ENCODE results near the gene STPG4.

Gene STPG4

DNA sequence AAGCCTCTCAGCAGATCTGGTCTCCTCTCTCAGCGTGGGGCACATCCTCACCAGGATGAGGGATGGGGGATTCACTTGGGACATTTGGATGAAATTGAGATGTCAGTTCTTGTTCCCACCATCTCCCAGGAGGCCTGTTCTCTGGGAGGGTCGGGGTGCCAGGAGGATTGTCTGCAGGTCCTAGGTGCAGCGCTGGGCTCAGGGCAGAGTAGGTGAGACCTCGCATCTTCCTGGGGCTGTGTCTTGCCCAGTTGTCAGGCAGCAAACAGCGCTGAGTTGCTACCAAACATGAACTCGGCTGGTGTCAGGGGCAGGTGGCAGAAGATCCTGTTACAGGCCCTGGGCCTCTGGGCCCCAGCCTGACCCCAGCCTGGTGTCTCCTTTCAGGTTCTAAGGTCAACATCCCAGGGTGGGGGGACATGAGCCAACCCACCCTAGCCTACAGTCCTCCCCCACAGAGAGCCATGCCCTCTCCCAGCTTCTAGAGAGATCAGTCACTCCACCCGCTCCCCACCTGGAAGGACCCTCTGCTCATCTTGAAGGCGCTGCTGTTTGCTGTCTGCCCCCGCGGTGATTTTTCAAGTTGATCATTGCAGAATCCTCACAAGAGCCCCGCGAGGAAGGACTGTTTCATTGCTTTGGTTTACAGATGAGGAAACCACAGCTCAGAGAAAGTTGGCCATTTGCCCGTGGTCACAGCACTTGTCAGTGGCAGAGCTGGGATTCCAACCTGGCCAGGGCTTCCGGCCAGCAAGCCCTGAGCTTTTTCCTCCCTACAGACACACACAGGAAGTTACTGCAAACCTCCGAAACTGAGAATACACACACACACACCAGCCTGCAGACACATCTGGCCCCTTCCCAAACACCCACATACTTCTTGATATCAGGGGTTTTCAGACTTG lies 83.9 kb downstream of the STPG4 start:
- DNase-seq (ENCODE audit: low read depth in 2 of 2) = peak; percentile 21 to 30

- DNase-seq (ENCODE audit: low read depth in 2 of 2) = no peak
Observed at GRCh38 chr2:47070155-47070919, 84.8 kb downstream of the STPG4 start.

- no peak for DNase-seq (ENCODE audit: low read depth in 2 of 2)
Observed at GRCh38 chr2:47069628-47070154, 85.4 kb downstream of the STPG4 start.

DNA sequence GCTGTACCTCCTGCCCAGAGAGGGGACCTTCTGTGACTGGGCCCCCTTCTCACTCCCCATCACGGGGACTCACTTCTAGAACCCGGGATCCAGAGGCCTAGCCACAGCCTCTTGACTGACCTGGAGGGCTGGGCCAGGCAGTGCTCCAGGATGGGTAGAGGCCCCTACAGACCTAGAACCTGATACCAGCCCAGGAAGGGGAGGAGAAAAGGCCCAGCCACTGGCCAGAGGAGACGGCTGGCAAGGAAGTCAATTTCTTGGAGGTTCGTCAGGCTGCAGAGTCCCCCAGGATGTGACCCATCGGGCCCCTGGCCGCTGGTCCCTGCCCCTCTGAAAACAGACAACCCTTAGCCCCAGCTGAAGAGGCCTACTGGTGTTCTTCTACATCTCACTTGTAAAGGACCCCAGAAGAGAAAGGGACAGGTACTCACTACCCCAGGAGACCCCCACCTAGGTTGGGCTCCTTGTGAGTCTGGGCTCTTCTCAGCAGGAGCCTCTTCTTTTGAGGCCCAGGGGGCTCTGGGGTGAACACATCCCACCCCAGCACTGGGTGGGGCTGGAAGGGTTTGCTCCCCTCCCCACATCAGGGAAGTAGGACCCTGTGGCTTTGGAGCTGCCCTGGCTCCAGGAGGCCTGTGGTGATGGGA lies 86.0 kb downstream of the STPG4 start:
- DNase-seq (ENCODE audit: low read depth in 2 of 2) = no peak

DNA sequence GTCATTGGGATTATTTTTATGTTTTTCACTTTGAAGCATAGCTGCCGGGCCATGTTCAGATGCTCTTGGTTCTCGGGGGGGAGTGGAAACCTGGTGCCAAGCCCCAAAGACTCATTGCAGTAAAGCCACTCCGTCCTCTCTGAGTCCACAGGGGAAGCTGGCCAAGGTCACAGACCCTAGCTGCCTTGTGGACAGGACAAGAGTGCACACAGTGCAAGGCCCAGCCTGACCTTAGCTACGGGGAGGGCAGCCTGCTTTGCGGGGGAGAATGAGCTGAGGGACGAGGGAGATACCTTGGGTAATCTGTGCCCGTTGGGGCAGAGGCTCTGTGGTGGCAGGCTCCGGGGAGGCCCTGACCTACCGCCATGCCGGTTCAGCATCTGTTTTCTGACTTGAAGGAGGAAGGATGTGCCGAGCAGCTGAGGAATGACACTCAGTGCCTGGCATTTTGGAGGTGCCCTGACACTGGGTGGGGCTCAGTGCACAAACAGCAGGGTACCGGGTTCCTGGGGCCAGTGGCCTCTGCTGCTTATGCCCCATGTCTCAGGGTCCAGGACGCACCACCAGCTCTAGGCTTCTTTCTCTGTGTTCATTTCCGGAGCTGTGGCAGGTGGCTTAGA lies 87.2 kb downstream of the STPG4 start:
- no peak for DNase-seq (ENCODE audit: low read depth in 2 of 2)

DNA sequence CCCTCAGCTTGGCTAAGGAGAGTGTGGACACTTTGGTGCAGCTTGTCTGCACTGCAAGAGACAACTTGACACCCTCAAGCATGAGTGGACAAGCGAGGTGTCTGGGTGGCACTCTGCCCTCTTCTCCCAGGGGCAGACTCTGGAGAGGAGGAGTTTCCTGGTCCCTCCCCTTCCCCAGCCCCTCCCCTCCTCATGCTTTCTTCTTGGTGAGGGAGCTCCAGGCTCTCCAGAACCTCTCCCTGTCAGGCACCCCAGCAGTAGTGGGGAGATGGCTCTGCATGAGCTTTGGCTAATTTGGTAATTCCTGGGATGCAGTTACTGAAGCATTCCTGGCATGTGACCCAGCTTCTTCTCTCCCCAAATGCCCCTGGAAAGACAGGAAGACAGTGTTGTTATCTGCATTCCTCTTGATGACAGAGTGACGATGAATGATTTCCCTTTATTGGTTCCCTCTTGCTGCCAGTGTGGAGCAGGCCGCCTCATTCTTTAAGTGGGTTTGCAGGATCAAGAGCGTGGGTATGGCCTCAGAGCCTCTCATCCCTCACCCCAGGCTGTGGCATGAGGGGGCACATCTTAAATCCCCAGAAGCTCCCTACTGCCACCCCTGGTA lies 89.2 kb downstream of the STPG4 start:
- DNase-seq (ENCODE audit: low read depth in 2 of 2) = no peak

DNA sequence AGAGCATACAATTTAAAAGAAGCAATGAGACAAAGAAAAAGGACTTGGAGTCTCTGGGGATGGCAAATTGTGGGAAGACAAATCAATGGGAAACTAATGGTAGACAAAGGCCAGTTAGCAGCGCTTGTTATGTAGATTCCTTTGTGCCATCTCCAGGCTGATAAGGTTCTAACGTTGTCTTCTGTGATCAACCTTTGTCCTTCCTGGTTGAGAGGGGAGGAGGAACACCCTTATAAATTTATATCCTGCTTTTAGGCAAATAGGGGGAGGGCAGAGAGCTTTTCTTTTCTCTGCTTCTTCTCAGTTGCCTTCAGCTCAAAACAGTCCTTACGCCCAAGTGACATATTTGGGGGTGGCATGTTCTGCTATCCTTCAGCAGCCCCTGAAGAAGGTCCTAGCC lies 89.8 kb downstream of the STPG4 start:
- no peak for DNase-seq (ENCODE audit: low read depth in 2 of 2)

DNA sequence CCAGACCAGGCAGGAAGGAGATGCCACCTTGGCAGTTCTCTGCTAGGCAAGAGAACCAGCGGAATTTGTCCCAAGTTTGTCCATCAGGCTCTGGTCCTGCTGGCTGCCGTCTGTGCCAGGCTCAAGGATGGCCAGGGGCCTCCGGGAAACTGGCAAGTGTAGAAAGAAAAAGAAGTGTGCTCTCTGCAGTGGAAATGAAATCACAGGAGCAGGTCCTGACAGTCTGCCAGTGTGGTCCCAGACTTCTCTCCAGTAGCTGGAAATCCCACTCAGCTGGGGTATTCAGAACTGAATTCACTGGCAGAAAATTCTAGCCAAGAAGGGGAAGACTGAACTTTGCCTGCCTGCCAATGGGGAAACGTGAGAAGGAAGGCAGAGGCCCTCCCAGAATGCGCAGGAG lies 91.0 kb downstream of the STPG4 start:
- DNase-seq (ENCODE audit: low read depth in 2 of 2) = no peak

DNA sequence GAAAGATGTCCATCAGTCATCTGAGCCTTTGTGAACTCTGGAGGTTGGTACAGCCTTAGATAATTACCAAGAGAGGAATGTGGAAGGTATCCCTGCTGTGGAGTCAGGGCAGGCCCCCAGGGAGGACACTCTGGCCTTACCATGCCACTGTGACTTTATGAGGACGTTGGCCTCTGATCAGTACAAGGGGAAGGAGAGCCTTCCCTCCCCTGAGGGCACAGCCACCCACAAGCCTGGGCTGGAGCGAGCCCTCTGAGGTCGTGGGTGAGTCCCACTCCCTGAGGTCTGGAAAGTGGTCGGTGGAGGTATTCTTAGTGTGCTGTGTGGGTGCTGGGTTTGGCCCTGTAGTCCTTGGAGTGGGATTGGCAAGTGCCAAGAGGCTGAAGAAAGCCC lies 91.6 kb downstream of the STPG4 start:
- DNase-seq (ENCODE audit: low read depth in 2 of 2) = no peak

DNA sequence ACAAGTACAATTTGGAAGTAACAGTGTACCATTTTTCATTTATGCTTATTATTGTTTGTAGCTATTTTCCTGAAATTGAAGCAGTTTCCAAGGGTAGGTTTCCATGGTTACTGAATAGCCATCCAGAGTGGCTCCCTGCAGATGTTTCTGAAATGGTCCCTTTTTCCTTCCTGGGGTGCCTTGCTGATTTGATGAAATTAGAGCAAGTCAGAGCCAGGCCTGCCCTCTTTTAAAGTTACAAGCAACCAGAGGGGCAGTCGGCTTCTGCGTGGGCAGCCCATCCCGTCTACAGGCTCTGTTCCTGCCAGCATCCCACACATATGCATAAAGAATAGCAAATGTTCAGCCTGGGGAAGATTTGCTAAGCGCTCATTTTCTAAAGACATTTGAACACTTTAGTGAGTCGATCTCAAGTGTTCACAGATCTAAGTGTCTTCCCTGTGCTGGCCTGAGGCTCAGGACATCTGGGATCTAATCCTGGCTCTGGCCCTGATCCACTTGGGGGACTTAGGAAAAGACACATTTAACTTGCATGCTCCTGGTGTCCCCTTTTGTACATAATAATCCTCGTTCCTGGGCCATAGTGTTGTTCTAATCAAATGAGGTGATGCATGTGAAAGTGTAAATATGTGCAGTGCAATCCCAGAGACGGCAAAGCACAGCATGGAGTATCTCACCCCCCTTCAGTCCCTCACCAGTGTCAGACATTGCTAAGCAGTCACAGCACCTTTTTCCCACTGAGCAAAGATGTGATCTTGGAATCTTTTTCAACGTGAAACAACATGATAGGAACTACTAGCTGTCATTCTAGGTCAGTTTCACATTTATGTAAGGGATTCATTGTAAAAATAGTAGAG lies 92.2 kb downstream of the STPG4 start:
- DNase-seq (ENCODE audit: low read depth in 2 of 2) = no peak

DNA sequence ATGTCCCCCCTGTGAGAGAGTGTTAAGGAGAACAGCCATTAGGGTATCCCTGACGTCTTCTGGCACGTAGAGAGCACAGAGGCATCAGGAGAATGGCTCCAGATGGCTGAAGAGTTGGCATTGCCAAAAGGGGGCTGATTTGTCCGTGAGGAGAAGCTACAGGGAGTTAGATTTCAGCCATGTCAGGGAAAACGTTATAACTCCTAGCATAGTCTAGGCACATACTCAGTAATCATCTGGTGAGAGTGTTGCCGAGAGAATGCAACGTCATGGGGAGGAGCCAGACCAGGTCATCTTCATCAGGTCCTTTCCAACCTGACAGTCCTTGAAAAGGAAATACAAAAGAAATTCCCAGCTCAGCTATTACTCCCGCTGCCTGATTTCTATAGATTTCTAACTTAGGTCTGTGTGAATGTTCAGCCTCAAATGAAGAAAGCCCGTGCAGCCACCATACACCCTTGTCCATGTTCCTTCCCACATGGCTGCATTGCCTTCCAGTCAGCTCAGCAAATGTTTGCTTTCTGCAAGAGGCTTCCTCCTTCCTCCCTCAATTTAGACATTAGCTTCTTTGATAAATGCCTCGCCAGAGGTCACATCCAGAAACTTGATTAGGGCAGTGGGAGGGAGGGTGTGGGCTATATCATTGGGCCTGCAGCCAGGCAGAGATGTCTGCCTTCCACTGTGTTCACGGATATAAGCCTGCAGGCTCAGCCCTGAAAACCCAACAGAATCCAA lies 93.0 kb downstream of the STPG4 start:
- DNase-seq (ENCODE audit: low read depth in 2 of 2) = no peak

DNA sequence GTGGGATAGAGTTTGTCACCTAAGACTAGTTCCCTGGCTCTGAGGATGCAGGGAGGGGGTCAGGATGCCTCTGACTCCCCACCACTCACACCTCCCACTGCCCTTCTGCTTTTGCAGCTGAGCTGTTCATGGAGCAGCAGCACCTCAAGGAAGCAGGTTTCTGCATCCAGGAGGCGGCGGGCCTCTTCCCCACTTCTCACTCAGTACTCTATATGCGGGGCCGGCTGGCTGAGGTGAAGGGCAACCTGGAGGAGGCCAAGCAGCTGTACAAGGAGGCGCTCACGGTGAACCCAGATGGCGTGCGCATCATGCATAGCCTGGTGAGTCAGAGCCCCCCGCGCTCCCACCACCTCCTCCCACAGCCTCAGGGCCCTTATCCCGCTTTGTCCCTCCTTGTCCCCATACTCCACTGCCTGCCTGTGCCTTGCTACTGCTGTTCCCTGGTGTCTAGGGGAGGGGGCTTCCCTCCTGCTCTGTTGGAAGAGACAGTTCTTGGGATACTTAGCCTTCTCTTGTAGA lies 94.4 kb downstream of the STPG4 start:
- DNase-seq (ENCODE audit: low read depth in 2 of 2) = no peak

DNA sequence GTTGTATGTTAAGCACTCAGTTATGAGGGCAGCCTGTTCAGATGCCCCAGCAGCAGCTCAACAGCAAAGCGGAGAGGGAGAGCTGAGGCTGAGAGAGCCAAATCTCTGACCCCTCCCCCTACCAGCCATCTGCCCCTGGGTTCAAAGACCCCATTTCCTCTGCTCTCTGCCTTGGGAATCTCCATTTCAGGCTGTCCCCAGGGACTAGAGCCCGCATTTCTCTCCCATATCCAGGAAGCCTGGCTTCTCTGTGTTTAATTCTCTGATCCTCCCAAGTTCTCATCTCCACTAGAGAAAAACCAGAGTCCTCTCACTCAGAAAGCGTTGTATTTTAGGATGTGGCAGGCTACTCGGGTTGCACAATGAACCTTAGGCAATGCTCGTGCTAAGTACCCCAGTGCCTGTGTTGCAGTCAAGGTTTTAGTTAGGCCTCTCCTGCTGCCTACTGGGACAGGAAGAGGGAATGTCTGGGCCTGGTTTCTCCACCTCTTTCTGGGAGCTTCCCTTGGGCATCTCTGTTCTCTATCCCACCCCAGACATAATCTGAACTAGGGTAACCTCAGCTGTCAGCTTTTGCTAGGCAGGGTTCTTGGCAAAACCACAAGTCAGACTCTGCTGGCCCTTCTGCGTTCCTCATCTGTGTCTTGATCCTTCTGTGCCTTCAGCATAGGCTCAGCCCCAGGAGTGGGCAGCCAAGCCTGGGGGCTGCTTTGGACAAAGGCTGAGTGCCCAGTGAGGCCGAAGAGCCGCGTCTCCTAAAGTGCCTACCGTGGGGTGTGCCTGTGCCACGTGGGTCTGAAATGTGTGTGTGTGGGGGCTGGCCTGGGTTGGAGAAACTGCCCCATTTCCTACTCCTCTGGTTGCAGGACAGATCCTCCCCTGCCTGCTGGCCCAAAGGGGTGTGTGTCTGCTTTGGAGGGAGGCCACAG lies 96.8 kb downstream of the STPG4 start:
- no peak for DNase-seq (ENCODE audit: low read depth in 2 of 2)

GRCh38 chr2:47057687-47058002 lies 97.5 kb downstream of the STPG4 start:
- no peak for DNase-seq (ENCODE audit: low read depth in 2 of 2)

DNA sequence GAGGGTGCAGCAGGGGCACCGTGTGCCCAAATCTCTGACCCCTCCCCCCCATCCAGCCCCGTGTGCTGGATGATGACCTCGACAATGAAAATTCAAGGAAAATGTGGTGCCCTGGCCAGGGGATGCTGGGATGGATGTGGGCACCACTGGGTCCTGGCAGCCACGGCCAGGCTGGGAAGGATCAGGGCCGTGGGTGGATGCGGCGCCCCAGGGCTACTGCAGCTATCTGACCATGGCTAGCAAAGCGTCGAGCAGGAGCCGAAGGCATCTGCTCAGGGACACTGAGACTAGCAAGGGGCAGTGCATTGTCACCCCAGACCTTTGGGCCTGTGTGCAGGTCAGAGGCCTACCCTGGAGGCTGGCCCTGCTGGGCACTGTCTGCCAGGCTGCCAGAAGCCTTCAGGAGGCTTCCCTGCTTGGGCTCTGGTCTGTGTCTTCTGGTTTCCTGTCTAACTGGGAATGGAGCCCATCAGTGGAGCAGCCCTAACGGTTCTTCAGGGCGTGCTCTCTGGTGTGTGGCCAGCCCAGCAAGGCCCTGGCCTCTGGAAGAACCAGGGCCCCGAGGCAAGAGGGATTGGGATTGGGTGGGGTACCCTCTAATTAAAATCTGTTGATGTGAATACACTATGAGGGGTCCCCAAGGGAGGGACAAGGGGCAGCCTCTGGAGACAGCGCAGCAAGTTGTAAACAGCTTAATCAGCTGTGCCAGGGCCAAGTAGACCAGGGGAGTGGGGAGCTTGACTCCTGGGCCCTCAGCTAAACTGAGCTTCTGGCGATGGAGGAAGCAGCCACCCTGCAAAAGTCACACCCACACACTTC lies 98.0 kb downstream of the STPG4 start:
- DNase-seq (ENCODE audit: low read depth in 2 of 2) = no peak

- DNase-seq (ENCODE audit: low read depth in 2 of 2) = no peak
Observed at GRCh38 chr2:47056374-47056773, 98.7 kb downstream of the STPG4 start.

GRCh38 chr2:47054868-47055267 lies 100.2 kb downstream of the STPG4 start:
- DNase-seq (ENCODE audit: low read depth in 2 of 2) = no peak

Measured in stimulated activated CD4-positive, alpha-beta T cell treated with anti-CD3 and anti-CD28 coated beads, Interleukin-4, amount 100 ng/mL, for 48 hours (primary cell).